ENCODE measurements around the gene RTP4.
A peak's percentile ranks its signal among the peaks of the same experiment; 100 is the strongest.

RTP4 gene

GRCh38 chr3:187368251-187369088 lies at the start of gene RTP4:
RTP4 (plus strand) TSS chr3:187368385; CDS start chr3:187368442, 57 bp downstream.
- no peak for DNase-seq

- DNase-seq, result peak; percentile 76
Observed at GRCh38 chr3:187318819-187319616, 49.2 kb upstream of the RTP4 start.

DNA sequence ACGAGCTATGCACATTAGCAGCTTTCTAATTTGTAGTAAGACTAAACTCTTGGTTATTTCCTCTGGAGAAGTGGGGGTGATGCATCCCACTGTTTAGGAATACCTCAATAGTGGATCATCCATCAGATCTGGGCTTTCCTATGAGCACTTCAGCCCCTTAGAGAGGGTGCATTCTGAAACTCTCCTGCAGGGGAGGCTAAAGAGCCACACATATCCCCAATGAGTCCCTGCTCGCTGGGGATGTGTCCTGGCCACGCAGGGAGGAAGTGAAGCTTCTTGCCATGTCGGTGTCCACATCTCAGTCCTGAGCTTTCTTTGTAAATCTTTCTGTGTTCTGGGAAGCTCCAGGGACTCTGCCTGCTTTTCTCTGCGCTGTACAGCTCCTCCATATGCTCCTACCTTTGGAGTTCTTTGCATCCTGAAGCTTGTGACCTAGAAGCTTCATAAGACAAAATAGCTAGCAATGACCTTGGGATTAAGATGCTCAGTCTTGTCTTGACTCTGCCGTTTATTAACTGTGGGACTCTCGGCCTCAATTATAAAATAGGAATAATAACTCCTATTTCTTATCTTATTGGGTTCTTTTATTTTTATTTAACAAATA lies 48.4 kb upstream of the RTP4 start:
- peak; percentile 72 for DNase-seq

GRCh38 chr3:187321766-187322165 lies 46.4 kb upstream of the RTP4 start:
- DNase-seq, result no peak

- no peak for DNase-seq
Observed at GRCh38 chr3:187322291-187322690, 45.9 kb upstream of the RTP4 start.

- DNase-seq, result no peak
Observed at GRCh38 chr3:187323091-187323490, 45.1 kb upstream of the RTP4 start.

DNA sequence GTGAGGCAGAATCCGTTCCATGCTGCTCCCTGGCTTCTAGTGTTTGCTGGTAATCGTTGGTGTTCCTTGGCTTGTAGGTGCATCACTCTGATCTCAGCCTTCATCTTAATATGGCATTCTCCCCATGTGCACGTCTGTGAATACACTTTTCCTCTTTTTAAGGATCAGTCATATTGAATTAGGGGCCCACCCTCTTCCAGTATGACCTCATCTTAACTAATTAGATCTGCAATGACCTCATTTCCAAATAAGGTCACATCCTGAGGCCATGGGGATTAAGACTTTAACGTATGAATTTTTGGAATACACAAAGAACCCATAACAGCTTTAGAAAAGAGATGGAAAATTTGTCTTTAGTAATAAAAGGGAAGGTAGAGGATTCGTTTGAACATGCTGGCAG lies 42.6 kb upstream of the RTP4 start:
- no peak for DNase-seq

DNA sequence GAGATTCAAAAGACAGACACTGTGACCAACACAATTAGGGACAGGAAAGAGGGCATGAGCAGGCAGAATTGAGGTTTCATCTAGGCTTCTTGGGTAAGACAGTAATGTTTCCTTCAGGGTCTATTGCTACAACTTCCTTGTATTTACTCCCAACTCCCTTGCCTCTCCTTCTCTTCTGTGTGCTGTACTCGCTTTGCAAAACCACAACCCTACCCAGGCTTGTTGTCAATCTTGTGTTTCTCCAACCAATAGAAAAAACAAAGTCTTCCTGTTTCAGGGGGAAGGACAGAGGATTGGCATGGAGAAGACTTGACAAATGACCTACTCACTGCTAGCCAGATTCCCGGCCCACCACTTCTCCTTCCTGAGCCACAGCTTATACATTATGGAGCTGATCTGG lies 40.3 kb upstream of the RTP4 start:
- no peak for DNase-seq

DNA sequence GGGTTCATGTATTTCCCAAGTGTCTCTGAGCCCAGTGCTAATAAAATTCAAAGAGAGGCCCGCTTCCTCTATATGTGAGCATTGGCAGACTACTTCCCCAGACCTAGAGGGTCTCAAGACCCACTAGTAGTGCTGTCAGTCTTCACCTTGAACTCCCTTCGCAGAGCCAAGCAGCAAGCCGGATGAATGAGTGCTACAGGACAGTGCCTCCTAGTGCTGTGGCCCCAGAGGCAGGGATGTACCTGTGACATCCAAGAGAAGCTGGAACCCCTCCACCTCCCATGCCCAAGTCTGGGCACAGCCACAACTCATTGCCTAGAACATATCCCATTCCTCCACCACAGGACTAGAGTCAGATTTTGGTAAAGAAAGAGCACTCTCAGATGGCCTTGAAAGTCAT lies 39.5 kb upstream of the RTP4 start:
- DNase-seq, result no peak

GRCh38 chr3:187334904-187335303 lies 33.3 kb upstream of the RTP4 start:
- no peak for DNase-seq

- no peak for DNase-seq
Observed at GRCh38 chr3:187336322-187336721, 31.9 kb upstream of the RTP4 start.

- DNase-seq, result no peak
Observed at GRCh38 chr3:187340578-187340977, 27.6 kb upstream of the RTP4 start.

GRCh38 chr3:187342255-187342654 lies 25.9 kb upstream of the RTP4 start:
- DNase-seq, result no peak

GRCh38 chr3:187343670-187344069 lies 24.5 kb upstream of the RTP4 start:
- no peak for DNase-seq

- no peak for DNase-seq
Observed at GRCh38 chr3:187352581-187353575, 15.3 kb upstream of the RTP4 start.

DNA sequence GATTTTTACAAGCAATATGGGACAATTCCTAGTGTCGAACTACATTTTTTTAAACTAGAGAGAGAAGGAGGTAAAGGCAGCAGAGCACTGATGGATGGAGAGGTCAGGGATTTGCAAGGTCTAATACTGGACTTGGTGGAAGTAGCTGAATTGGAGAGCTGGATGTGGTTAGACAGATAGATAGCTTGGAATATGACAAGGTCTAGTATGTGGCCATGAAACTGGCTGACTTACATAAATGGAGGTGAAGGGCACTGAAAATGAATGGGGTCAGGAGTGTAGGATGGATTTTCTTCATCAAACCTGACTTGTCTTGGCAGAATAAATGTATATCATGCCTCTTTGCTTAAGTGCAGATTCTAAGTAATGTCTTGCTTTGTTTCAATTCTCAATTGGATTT lies 10.1 kb upstream of the RTP4 start:
- no peak for DNase-seq

GRCh38 chr3:187359798-187360486 lies 8.2 kb upstream of the RTP4 start:
- DNase-seq, result no peak

- DNase-seq, result no peak
Observed at GRCh38 chr3:187360596-187360995, 7.6 kb upstream of the RTP4 start.

DNA sequence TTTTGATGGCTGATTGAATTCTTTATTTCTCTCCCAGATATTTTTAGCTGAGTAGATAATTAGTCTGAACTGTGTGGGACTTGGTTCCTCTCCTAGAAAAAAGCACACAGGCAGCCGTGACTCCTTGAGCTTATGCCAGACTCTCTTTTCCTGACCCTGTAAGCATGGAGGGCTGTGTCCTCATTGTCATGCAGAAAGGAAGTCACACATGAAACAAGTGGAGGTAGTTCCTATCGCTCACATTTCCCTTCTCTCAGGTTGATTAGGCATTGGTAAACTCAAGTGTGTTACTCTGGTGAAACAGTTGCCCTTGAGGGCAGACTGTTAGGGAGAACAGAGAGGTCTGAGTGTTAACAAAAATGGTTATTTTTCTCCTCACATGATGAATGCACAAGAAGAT lies 6.3 kb upstream of the RTP4 start:
- no peak for DNase-seq

GRCh38 chr3:187367561-187368103 lies 553 bp upstream of the RTP4 start:
- no peak for DNase-seq

GRCh38 chr3:187369089-187369447 lies 883 bp downstream of the RTP4 start:
- DNase-seq, result no peak

- no peak for DNase-seq
Observed at GRCh38 chr3:187370051-187370450, 1.9 kb downstream of the RTP4 start.
